NAMALWA (cell line): ENCODE results near the gene CD74.
"Not testable (repeated sequence)": the region's sequence is repeated elsewhere in the genome, so short reads cannot be mapped to it uniquely, and the experiment has no call there.

Experiments used
- DNase-seq: peaks from one replicate; pipeline ENCODE4 v3.0.0-alpha.2; 2015; ENCODE audit warnings: low spot score

CD74 gene

DNA sequence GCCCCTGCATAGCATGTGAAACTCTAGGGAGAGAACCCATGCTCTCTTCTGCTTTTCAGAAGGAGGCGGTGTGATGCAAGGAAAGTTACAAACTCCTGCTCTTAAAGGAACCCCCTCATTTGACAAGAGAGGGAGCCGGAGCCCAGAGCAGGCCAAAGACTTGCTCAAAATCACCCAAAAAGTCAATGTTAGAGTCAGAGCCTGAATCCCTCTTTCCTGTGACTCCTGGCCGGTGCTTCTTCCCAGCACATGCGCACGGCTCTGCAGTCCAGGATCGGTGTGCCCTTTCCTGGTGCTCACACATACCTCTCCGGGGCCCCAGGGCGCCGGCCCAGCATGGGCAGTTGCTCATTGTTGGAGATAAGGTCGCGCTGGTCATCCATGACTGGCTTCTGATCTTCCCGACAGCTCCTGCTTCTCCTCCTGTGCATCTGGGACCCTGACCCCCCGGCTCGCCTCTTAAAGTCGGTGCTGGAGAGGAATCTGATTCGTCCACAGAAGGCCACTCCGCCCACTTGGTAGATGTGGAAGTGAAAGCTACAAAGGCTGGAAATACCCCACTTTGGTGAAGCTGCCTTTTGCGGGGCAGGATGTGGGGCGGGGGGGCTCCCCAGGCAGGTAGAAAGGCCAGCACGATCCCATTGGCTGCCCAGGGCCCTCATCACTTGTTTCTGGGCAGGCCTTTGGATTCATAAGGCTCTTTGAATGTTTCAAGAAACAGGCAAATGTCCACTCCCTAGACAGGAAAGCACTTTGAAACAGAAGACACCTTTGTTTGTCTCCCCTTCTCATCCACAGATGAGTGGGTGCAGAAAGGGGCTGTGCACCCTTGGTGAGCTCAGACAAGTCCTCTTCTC lies at the start of gene CD74:
TSS of gene CD74 (minus strand) at position 592 of the 857 bp plus-strand sequence. CDS start at position 431, 161 bp downstream.
- peak; percentile 99 for DNase-seq

DNA sequence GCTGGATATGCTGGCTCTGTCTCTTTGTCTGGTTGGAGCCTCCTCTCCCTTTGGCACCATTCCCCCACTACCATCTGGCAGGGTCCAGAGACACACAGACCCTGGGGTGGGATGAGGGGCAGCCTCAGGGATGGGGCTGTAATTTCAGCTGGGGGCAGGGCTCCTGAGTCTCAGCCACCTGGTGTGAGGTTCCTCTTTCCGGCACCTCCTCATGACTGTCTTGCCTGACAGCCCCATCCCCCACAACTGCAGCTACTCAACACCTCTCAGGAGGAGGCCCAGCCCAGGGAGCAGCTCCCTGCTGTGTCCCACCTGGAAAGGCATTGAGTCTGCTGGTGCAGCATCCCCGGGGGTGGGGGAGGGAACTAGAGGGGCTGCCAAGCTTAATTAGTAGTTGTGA lies 48.5 kb upstream of the CD74 start:
- DNase-seq, result peak; percentile 82

GRCh38 chr5:150460781-150461180 lies 48.1 kb upstream of the CD74 start:
- no peak for DNase-seq

GRCh38 chr5:150458802-150459557 lies 46.3 kb upstream of the CD74 start:
- DNase-seq, result peak; percentile 76

GRCh38 chr5:150457562-150458240 lies 45.0 kb upstream of the CD74 start:
- no peak for DNase-seq

GRCh38 chr5:150457121-150457520 lies 44.4 kb upstream of the CD74 start:
- no peak for DNase-seq

DNA sequence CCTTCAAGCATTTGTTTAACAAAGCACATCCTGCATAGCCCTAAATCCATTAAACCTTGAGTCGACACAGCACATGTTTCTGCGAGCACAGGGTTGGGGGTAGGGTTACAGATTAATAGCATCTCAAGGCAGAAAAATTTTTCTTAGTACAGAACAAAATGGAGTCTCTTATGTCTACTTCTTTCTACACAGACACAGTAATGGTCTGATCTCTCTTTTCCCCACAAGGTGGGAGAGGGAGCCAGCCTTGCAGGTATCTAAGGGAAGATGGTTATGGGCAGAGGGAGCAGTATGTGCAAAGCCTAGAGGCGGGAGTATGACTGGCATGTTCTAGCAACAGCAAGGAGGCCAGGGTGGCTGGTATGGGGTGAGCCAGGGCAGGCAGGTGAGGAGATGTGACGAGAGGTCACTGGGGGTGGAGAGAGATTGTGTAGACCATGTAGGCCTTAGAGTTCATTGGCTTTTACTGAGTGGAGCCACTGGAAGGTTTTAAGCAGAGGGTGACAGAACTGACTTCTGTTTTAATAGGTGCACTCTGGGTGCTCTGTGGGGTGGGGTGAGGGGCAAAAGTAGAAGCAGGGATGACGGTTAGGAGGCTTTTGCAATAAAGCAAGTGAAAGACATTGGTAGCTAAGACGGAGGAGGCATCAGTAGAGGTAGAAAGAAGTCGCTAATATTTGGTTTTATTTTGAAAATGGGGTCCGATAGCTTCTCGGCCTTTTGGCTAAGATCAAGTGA lies 42.0 kb upstream of the CD74 start:
- no peak for DNase-seq

DNA sequence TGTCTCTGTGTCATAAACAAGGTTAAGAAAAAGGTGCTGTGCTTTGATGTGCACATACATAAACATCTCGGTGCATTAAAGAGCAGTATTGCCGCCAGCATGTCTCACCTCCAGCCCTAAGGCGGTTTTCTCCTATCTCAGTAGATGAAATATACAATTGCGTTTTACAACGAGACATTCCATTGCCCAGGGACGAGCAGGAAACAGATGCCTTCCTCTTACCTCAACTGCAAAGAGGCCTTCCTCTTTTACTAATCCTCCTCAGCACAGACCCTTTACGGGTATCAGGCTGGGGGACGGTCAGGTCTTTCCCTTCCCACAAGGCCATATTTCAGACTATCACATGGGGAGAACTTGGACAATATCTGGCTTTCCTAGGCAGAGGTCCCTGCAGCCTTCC lies 41.3 kb upstream of the CD74 start:
- not testable (repeated sequence) for DNase-seq

- no peak for DNase-seq
Measured at GRCh38 chr5:150452914-150453313, 40.2 kb upstream of the CD74 start.

GRCh38 chr5:150451594-150451993 lies 38.9 kb upstream of the CD74 start:
- DNase-seq, result no peak

DNA sequence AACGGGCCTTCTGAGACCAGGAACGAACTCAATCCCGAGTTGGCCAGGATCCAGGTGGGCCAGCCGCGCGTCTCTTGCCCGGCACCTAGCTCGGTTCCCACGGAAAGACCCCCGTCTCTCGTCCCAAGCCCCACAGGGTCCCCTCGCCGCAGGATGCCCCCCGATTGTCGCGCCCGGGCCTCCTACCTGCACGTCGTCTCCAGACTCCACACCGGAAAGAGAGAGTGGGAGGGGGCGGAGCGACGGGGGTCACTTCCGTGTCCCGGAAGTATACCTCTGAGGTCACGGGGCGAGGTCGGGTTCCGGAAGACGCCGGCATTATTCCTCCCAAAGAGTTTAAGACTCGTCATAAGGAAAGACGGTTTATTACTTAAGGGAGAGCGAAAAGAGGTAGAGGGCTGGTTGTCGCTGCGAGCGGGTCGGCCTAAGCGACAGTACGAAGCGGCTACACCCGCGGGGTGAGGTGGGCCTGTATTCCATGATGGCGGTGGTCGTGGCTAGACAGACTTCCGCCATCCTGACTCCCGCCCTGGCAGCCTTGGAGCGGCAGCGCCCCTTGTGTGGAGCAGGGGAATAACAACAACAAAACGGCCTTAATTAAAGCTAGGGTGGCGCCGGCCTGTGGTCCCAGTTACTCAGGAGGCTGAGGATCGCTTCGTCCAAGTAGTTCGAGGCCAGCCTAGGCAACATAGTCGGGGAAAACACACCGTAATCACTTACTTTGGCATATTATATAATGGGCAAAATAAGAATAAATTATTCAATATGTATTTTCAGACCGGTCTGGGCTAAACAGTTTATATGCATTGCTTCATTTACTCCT lies 37.0 kb upstream of the CD74 start, which contains the start of gene RPS14:
TSS of gene RPS14 (minus strand) at position 223 of the 823 bp plus-strand sequence. CDS start 2,006 bp downstream, outside the sequence.
- DNase-seq, result peak; percentile 95

GRCh38 chr5:150448952-150449516 lies 36.3 kb upstream of the CD74 start:
- no peak for DNase-seq

DNA sequence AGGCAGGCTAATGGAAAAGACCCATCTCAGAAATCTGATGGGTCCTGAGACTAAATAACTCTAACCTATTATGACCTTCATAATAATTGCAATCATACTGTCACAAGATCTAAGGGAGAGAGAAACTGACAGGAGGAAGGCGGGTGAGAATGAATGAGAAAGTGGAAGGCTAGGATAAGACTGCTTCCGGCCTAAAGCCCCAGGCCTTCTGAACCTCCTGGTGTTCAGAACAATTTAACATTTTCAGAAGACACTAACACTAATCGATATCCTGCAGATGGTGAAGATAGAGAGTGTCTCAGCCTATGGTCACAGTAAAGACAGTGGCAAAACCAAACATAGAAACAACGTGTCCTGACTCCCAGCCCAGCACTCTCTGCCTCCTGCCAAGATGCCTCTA lies 35.6 kb upstream of the CD74 start:
- DNase-seq, result no peak

DNA sequence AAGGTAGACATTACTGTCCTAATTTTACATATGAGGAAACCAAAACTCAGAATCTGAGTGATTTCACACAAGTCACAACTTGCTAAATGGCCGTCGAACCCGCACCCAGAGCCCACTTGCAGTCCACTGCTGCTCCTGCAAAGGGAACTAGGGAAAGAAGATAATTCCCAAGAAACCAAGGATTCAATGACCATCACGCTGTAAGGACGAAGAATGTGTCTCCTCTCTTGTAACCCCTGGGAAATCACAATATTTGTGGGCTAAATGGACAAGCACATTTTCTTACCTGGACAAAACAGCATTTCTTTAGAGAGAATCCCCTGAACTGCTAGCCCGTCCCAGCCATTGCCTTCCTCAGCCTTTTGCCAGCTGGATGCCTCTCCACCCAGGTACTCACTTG lies 34.5 kb upstream of the CD74 start:
- DNase-seq, result no peak

DNA sequence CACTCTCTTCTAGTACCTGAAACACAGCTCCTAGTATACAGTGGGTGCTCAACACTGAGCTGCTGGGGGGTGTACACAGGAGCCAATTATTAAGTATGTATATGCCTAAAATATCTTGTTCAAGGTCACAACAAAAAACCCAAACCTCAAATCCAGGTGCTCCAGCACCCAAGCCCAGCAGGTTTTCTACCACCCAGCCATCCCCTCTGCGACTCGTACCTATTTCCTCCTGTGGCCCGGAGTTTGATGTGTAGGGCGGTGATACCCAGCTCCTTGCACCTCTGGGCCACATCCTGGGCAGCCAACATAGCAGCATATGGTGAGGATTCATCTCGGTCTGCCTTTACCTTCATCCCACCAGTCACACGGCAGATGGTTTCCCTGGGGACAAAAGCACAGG lies 33.9 kb upstream of the CD74 start:
- no peak for DNase-seq

GRCh38 chr5:150446088-150446487 lies 33.4 kb upstream of the CD74 start:
- no peak for DNase-seq

DNA sequence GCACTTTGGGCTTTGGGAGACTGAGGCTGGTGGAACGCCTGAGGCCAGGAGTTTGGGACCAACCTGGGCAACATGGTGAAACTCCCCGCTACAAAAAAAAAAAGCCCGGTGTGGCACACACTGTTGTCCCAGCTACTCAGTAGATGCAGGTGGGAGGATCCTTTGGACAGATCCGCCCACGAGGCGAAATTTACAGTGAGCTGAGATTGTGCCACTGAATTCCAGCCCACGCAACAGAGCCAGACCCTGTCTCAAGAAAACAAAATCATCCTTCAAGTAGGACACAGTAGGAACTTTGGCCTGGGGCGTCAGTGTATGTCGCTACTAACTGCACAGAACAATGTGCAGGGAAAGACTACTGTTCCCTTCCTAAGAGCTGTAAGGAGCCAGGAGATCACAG lies 32.1 kb upstream of the CD74 start:
- DNase-seq, result no peak

GRCh38 chr5:150443242-150444075 lies 30.7 kb upstream of the CD74 start:
- peak; percentile 31 for DNase-seq

DNA sequence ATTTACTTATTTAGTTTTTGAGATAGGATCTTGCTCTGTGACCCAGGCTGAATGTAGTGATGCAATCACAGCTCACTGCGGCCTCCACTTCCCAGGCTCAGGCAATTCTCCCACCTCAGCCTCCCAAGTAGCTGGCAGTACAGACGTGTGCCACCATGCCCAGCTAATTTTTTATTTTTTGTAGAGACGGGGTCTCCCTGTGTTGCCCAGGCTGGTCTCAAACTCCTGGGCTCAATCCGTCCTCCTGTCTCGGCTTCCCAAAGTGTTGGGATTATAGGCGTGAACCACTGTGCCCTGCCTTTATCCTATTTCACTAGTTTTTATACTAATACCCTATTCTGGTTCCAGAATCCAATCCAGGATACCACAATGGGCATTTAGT lies 30.0 kb upstream of the CD74 start:
- no peak for DNase-seq
